ENCODE measurements around the gene PDE4D. TPM values are rescaled to one million over a fixed set of nuclear protein-coding genes. Genes with fewer than 3 reads are reported as not detected.

Gene PDE4D
- total RNA-seq, 1 experiment from 2014 or later = 6.5 TPM

GRCh38 chr5:59322058-59322457, 571.5 kb downstream of the PDE4D start:
- no peaks in the 10 kb centered on the region for H3K36me3 ChIP-seq (ENCODE audit: insufficient read depth, low read length, poor library complexity, severe bottlenecking)
- no peak for DNase-seq (ENCODE audit: low spot score)
- peaks cover 2% of the 10 kb centered on the region for H3K4me1 ChIP-seq (ENCODE audit: insufficient read depth, low read length, poor library complexity, severe bottlenecking)
- H3K9me3 ChIP-seq (ENCODE audit: low read depth, low read length, poor library complexity, severe bottlenecking) = no peaks in the 10 kb centered on the region
- TF ChIP-seq CTCF (conservative IDR thresholded peaks at IDR 0.05; ENCODE audit: low read depth, low read length) (no peak), EZH2 (IDR thresholded peaks at IDR 0.05; ENCODE audit: borderline replicate concordance, low read depth, low read length, poor library complexity, severe bottlenecking) (no peak)
- ChIA-PET CTCF (no interaction called here), POLR2A (ENCODE audit: low non-redundant PET) (no interaction called here)
- no TSS peak for BruUV-seq (replicated peaks)
- no peak overlapping the region for H3K4me3 ChIP-seq (ENCODE audit: low read depth, low read length, poor library complexity, severe bottlenecking)
- intact Hi-C loops (cut with micrococcal nuclease; ENCODE audit: unreplicated experiment) = no loop called here
- no peaks in the 10 kb centered on the region for H3K27me3 ChIP-seq (replicated peaks; ENCODE audit: insufficient read depth, low read depth, low read length, poor library complexity)
- no peak overlapping the region for H3K27ac ChIP-seq (ENCODE audit: low read depth, low read length, poor library complexity, severe bottlenecking)

GRCh38 chr5:59321642-59322041, 571.9 kb downstream of the PDE4D start:
- CTCF ChIA-PET = no interaction called here
- Histone ChIP-seq H3K36me3 (ENCODE audit: insufficient read depth, low read length, poor library complexity, severe bottlenecking) (no peaks in the 10 kb centered on the region), H3K9me3 (ENCODE audit: low read depth, low read length, poor library complexity, severe bottlenecking) (no peaks in the 10 kb centered on the region), H3K27ac (ENCODE audit: low read depth, low read length, poor library complexity, severe bottlenecking) (no peak overlapping the region), H3K4me3 (ENCODE audit: low read depth, low read length, poor library complexity, severe bottlenecking) (no peak overlapping the region), H3K27me3 (replicated peaks; ENCODE audit: insufficient read depth, low read depth, low read length, poor library complexity) (no peaks in the 10 kb centered on the region), H3K4me1 (ENCODE audit: insufficient read depth, low read length, poor library complexity, severe bottlenecking) (peaks cover 2% of the 10 kb centered on the region)
- no peak for DNase-seq (ENCODE audit: low spot score)
- intact Hi-C loops (cut with micrococcal nuclease; ENCODE audit: unreplicated experiment) = no loop called here
- POLR2A ChIA-PET (ENCODE audit: low non-redundant PET) = no interaction called here
- no TSS peak for BruUV-seq (replicated peaks)
- no peak for TF ChIP-seq EZH2 (IDR thresholded peaks at IDR 0.05; ENCODE audit: borderline replicate concordance, low read depth, low read length, poor library complexity, severe bottlenecking)
- no peak for TF ChIP-seq CTCF (conservative IDR thresholded peaks at IDR 0.05; ENCODE audit: low read depth, low read length)

GRCh38 chr5:59320420-59320819, 573.1 kb downstream of the PDE4D start:
- H3K4me3 ChIP-seq (ENCODE audit: low read depth, low read length, poor library complexity, severe bottlenecking) = no peak overlapping the region
- CTCF ChIA-PET = no interaction called here
- DNase-seq (ENCODE audit: low spot score) = no peak
- no peaks in the 10 kb centered on the region for H3K9me3 ChIP-seq (ENCODE audit: low read depth, low read length, poor library complexity, severe bottlenecking)
- H3K27ac ChIP-seq (ENCODE audit: low read depth, low read length, poor library complexity, severe bottlenecking) = no peak overlapping the region
- H3K27me3 ChIP-seq (replicated peaks; ENCODE audit: insufficient read depth, low read depth, low read length, poor library complexity) = no peaks in the 10 kb centered on the region
- TF ChIP-seq EZH2 (IDR thresholded peaks at IDR 0.05; ENCODE audit: borderline replicate concordance, low read depth, low read length, poor library complexity, severe bottlenecking) (no peak), CTCF (conservative IDR thresholded peaks at IDR 0.05; ENCODE audit: low read depth, low read length) (no peak)
- BruUV-seq (replicated peaks) = no TSS peak
- POLR2A ChIA-PET (ENCODE audit: low non-redundant PET) = no interaction called here
- H3K36me3 ChIP-seq (ENCODE audit: insufficient read depth, low read length, poor library complexity, severe bottlenecking) = no peaks in the 10 kb centered on the region
- intact Hi-C loops (cut with micrococcal nuclease; ENCODE audit: unreplicated experiment) = no loop called here
- H3K4me1 ChIP-seq (ENCODE audit: insufficient read depth, low read length, poor library complexity, severe bottlenecking) = peaks cover 2% of the 10 kb centered on the region
